K562 (cell line): Measurements from ENCODE around the gene MINDY4. TPM values are rescaled to one million over a fixed set of nuclear protein-coding genes. Genes with fewer than 3 reads are reported as not detected.

Source experiments
- CTCFL ChIP-seq: IDR thresholded peaks from 2 replicates; pipeline ENCODE4 v1.6.1; 2011; ENCODE audit warnings: borderline replicate concordance, low read depth, mild to moderate bottlenecking, moderate library complexity, low read length; ENCODE audit not compliant: insufficient read depth, poor library complexity, severe bottlenecking
- GATAD2A ChIP-seq: fragments of 450-650 bp; IDR thresholded peaks from 2 replicates; pipeline ENCODE4 v1.6.1; 2017
- HDAC8 ChIP-seq: fragments of 450-650 bp; IDR thresholded peaks from 2 replicates; pipeline ENCODE4 v1.6.1; 2016; ENCODE audit warnings: mild to moderate bottlenecking, missing genetic modification characterization, moderate library complexity, missing compliant biosample characterization
- MAZ ChIP-seq, 2 experiments: fragments of 450-650 bp in 1 of 2; sonication (generic) in 1 of 2; formaldehyde crosslinking; IDR thresholded peaks in 1 of 2; conservative IDR thresholded peaks in 1 of 2; 2 replicates each; pipeline versions ENCODE4 v1.4.0 to v1.5.0; 2020; ENCODE audit warnings: mild to moderate bottlenecking in 1 of 2, missing genetic modification reagents in 1 of 2
- NONO ChIP-seq, 2 experiments: fragments of 200-400 bp in 1 of 2; fragments of 450-650 bp in 1 of 2; formaldehyde crosslinking in 1 of 2; IDR thresholded peaks; 2 replicates each; pipeline ENCODE4 v1.6.1; 2017; ENCODE audit warnings: low read depth in 2 of 2, mild to moderate bottlenecking in 2 of 2, moderate library complexity in 2 of 2, low read length in 1 of 2
- RBM17 ChIP-seq: fragments of 200-400 bp; formaldehyde crosslinking; IDR thresholded peaks from 2 replicates; pipeline ENCODE4 v1.6.1; 2017; ENCODE audit warnings: low read depth, mild to moderate bottlenecking, low read length, borderline replicate concordance
- SMAD4 ChIP-seq: fragments of 250-450 bp; sonication (Bioruptor Pico); conservative IDR thresholded peaks from 2 replicates; pipeline ENCODE4 v1.8.0; 2021; ENCODE audit warnings: inconsistent platforms, mild to moderate bottlenecking, moderate library complexity
- TAL1 ChIP-seq: fragments of 450-650 bp; IDR thresholded peaks from 2 replicates; pipeline ENCODE4 v1.6.1; 2016; ENCODE audit warnings: mild to moderate bottlenecking
- TCF7 ChIP-seq: sonication (generic); IDR thresholded peaks from 2 replicates; pipeline ENCODE4 v1.6.1; 2016; ENCODE audit warnings: antibody characterized with exemption, borderline replicate concordance
- THAP12 ChIP-seq: fragments of 250-450 bp; sonication (Bioruptor Pico); IDR thresholded peaks from 2 replicates; pipeline ENCODE4 v1.9.0; 2021; ENCODE audit warnings: mild to moderate bottlenecking, inconsistent platforms
- TRIM24 ChIP-seq, 2 experiments: fragments of 450-650 bp; IDR thresholded peaks; 2 replicates each; pipeline ENCODE4 v1.6.1; 2016
- ZBTB26 ChIP-seq: fragments of 450-650 bp; formaldehyde crosslinking; IDR thresholded peaks from 2 replicates; pipeline ENCODE4 v1.4.0; 2022; ENCODE audit warnings: missing genetic modification characterization
- ZBTB34 ChIP-seq: fragments of 250-450 bp; sonication (Bioruptor Pico); IDR thresholded peaks from 2 replicates; pipeline ENCODE4 v1.8.0; 2021; ENCODE audit warnings: mild to moderate bottlenecking, moderate library complexity
- ZNF639 ChIP-seq, 2 experiments: fragments of 200-800 bp in 1 of 2; sonication (Bioruptor generic) in 1 of 2; sonication (generic) in 1 of 2; formaldehyde crosslinking in 1 of 2; IDR thresholded peaks in 1 of 2; conservative IDR thresholded peaks in 1 of 2; 2 replicates each; pipeline versions ENCODE4 v1.5.0 to v1.6.1; 2016 to 2020; ENCODE audit warnings: missing compliant biosample characterization in 1 of 2, missing genetic modification characterization in 1 of 2, missing genetic modification reagents in 1 of 2
- ZNF778 ChIP-seq: fragments of 450-650 bp; formaldehyde crosslinking; IDR thresholded peaks from 2 replicates; pipeline ENCODE4 v1.4.0; 2020; ENCODE audit warnings: mild to moderate bottlenecking, moderate library complexity
- polyA plus RNA-seq, 8 experiments: library from polyadenylated mRNA; depleted of rRNA in 4 of 8; stranded (reverse) in 5 of 8; unstranded in 3 of 8; fragments of >200 nt; fragmentation: Nextera tagmentation in 2 of 8; fragmentation: Illumina TruSeq in 1 of 8; extraction: Ambion mirVana in 2 of 8; extraction: Trizol in 1 of 8; gene quantifications; 2 replicates each; pipeline versions ENCODE4 v1.2.1 to v1.2.3, GENCODE V29; 2011 to 2014; ENCODE audit warnings: inconsistent platforms in 1 of 8, missing spikeins in 1 of 8
- total RNA-seq, 7 experiments: library from RNA; depleted of rRNA in 6 of 7; stranded (reverse); fragments of >200 nt in 6 of 7; fragmentation: Illumina TruSeq in 2 of 7; extraction: Trizol in 2 of 7; gene quantifications; 2 replicates each; pipeline versions ENCODE4 v1.2.1 to v1.2.3, GENCODE V29; 2011 to 2021; ENCODE audit warnings: low replicate concordance in 1 of 7

Gene MINDY4
- total and polyA plus RNA-seq, 9 of the 15 experiments (the other 6 are each of a cell fraction or from before 2014, with no cell fraction given) = 2.1 to 16.7 (median 11.0) TPM

- TF ChIP-seq NONO (IDR thresholded peaks at IDR 0.05; ENCODE audit: low read depth in 2 of 2, low read length in 1 of 2) = no peak
- peak; percentile 48; the same call in 1 of the 2 replicates for TF ChIP-seq SMAD4
- TF ChIP-seq TCF7 = no peak
- 0 out of 2 replicates have a peak, but pooled peaks have one; percentile 50 for TF ChIP-seq GATAD2A
- TF ChIP-seq ZNF778 = no peak
- 0 out of 2 replicates have a peak, but pooled peaks have one; percentile 24 for TF ChIP-seq TAL1
- TF ChIP-seq ZBTB34 (CRISPR knock-in tag) = no peak
- no peak for TF ChIP-seq HDAC8 (tag)
- TF ChIP-seq TRIM24 (IDR thresholded peaks at IDR 0.05) = no peak
- no peak for TF ChIP-seq ZBTB26
- peak in 1 of 2 experiments; percentile 55; a peak in 1 of 4 replicates for TF ChIP-seq MAZ (CRISPR knock-in tag; conservative IDR thresholded peaks at IDR 0.05 in 1 of 2, IDR thresholded peaks at IDR 0.05 in 1 of 2)
- TF ChIP-seq THAP12 (CRISPR knock-in tag) = no peak
- no peak for TF ChIP-seq CTCFL
- no peak for TF ChIP-seq RBM17
- peak in 1 of 2 experiments; percentile 22; a peak in 1 of 4 replicates for TF ChIP-seq ZNF639 (CRISPR knock-in tag; conservative IDR thresholded peaks at IDR 0.05 in 1 of 2, IDR thresholded peaks at IDR 0.05 in 1 of 2)
Measured at GRCh38 chr7:30920584-30921539, 149.6 kb downstream of the MINDY4 start (continued).
